Measurements from ENCODE around the gene YIF1B.
A peak's percentile ranks its signal among the peaks of the same experiment; 100 is the strongest.
"Not testable (repeated sequence)": the region's sequence is repeated elsewhere in the genome, so short reads cannot be mapped to it uniquely, and the experiment has no call there.

YIF1B gene

DNA sequence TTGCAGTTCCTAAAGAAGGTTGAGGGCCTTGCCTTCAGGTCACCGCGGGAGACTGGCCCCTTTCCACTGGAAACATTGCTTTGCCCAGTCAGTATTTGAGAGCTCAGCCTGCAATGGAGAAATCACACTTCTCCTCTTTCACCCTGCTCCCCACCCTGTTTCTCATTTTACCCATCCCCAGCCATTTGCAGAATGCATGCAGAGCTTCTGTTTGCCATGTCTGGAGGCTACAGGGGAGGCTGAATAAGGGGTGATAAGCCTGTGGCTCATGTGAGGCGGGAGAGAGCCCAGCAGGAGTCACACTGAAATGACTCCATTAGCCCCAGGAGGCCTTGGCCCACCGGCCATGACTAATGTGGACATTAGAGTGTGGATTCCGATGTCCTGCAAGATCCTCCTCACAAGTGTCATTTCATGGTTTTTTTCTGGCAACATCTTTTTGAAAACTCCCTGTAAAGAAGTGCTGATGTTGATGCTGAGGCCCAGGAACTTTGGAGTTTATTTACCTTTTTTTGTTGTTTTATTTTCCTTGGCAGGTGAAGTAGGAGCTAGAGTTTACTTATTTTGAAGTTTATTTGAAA is 45.1 kb downstream of the YIF1B start:
- peak; percentile 94 for DNase-seq

DNA sequence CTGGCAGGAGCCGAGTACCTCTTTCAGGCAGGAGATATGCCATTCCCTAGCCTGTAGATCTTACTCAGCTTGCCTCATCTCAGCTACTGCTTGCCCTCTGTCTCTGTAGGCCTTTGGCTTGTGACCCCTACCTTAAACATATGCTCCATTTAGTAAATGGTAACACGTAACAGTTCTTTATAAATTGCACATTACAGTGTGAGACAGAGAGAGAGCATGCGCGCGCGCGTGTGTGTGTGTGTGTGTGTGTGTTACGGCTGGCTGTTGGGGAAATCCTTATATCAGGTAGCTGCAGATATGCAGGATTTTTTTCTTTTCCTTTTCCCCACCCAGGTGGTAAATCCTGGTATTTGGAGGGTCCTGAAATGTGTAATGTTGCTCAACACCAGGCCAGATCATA is 47.2 kb downstream of the YIF1B start:
- DNase-seq, result peak; percentile 28

DNA sequence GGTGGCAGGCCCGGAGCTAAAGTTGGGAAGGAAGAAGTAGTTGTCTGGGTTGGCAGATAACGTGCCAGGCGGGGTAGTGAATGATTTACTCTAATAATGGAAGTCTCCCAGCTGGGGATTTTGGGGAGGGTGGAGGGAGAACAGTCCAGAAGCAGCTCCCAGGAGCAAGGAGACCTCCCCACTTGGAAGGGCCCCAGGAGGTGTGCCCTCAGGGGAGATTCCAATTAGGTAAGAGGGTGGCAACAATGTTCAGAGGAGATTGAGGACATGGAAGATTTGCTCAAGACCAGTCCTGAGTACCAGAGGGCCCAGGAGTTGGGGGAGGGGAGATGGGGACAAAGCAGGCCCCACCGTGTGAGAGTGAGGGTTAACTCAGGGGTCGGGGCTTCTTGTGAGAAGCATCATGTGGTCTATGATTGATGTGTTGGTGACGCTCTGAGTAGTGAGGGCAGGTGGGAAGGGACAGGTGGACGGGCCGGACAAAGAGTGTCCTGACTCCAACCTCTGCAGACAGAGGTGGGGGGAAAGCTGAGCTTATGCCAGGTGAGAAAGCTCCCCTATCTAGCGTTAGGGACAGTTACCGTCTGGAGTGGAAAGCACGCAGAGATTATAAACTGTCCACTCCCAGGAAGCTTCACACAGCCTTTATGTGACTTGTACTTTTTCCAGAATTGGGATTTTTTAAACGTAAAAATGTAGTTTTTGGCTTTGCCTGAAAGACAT is 47.8 kb downstream of the YIF1B start:
- peak; percentile 60 for DNase-seq

DNA sequence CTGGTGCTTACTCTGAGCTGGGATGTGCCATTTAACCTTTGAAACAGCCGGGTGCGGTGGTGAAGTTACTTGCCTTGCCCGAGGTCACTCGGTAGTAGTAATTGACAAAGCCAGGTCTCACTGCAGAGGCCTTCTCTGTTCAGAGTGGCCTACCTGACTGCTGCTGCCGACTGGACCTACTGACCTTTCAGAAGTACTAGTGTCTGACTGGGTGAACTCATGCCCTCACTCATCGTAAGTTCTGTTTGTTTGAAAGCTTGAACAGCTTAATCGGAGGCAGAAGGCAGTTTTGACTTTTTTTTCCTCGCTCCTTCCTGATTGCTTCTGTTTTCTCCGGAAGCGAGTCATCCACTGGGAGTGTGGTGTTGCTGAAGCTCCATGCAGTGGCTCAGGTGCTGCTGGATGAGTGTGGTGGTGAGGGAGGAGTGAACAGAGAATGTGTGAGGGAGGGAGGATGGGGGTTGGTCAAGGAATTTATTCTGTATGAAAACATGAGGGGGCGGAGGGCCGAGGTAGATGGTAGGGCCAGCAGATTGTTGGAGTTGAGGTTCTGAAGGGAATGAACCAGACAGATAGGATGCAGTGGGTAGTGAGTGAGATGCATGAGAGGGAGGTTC is 48.7 kb downstream of the YIF1B start:
- peak; percentile 57 for DNase-seq

DNA sequence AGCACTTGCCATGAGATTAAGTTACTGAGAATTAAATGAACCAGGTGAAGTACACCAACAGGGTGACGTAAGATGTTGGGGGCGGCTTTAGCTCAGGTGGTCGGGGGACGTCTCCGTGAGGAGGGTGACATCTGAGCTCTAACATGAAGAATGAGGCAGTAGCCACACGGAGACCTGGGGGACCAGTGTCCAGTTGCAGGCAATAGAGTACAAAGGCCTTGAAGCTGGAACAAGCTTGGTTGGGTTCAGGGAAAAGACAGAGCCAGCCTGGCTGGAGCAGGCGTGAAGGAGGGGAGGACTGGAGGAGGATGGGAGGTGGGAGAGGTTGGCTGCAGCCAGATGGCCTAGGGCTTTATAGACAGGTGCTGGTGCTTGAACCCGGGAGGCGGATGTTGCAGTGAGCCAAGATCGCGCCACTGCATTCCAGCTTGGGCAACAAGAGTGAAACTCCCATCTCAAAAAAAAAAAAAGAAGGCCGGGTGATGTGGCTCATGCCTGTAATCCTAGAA is 49.8 kb downstream of the YIF1B start:
- peak; percentile 68 for DNase-seq

DNA sequence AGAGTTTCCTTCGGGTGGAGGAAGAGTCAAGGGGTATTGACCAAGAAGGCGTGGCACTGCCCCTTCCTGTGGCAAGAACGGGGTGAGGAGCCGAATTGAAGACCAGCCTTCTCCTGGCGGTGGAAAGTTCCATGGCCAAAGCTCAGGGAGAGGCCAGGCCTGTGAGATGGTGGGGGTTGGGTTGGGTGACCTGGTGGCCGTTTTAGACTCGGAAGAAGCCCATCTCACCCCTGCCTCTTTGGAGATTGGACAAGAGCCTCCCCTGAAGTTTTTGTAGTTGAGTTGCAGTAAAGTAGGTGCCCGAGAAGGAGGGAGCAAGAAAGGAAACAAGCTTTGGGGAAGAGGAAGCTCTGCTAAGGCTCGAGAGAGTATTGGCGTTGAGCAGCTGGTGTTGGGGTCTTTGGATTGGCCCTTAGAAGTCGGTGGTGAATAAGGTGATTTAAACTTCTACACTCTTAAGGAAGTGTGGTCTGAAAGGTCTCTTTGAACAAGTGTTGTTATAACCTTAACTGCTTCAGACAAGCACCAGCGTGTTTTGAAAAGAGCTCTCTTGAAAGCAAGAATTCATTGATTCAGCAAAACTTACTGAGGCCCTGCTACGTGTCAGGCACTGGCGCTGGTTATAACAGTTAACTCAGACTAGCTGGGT is 50.4 kb downstream of the YIF1B start:
- peak; percentile 52 for DNase-seq

DNA sequence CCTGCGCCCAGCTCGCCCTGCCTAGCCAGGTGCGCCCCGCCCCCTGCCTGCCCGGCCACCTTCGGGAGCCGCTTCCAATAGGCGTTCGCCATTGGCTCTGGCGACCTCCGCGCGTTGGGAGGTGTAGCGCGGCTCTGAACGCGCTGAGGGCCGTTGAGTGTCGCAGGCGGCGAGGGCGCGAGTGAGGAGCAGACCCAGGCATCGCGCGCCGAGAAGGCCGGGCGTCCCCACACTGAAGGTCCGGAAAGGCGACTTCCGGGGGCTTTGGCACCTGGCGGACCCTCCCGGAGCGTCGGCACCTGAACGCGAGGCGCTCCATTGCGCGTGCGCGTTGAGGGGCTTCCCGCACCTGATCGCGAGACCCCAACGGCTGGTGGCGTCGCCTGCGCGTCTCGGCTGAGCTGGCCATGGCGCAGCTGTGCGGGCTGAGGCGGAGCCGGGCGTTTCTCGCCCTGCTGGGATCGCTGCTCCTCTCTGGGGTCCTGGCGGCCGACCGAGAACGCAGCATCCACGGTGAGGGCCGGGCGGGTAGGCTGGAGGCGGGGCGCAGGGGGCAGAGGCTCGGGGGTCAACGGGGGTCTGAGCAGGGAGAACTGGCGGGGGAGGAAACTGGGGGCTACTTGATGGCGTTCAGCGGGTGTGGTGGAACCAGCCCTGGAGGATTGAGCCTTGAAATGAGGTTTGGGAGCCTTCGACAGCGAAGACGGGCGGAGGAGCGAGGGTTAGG is 51.1 kb downstream of the YIF1B start, which contains the start of gene SPINT2:
SPINT2 (plus strand) TSS at position 88 of the 727 bp plus-strand sequence; CDS start at position 408, 320 bp downstream.
- DNase-seq, result no peak

DNA sequence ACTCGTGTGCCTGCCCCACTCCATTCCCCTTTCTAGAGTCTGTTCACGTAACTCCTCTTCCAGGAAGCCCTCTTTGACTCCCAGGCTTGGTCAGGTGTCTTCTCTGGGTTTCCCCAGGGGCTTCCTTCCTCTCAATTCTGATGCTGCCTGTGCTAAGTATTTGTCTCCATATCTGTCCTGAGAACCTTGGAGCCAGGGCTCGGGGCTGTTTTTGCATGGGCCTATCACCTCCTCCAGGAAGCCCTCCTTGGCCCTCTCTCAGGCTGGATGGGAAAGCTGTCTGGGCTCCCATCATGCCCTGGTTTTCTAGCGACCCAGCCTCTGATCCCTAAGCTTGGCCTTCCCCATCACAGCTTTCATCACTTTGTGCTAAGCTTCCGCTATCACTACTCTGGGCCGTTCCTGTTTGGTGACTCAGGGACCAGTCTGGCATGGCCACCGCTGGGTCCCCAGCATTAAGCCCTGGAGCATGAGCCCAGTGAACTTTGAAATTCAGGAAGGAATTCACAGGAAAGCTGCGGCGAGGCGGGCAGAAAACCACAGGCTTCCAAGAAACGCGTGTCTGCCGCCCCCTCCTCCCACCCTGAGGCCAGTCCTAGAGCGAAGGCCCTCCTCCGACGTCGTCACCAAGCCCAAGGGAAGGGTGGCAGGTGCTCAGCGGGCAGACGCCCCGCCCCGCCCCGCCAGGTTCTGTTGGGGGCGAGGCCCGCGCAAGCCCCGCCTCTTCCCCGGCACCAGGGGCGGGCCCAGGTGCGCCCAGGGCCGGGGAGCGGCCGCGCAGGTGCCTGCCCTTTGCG is 51.9 kb downstream of the YIF1B start:
- DNase-seq, result peak; percentile 98

DNA sequence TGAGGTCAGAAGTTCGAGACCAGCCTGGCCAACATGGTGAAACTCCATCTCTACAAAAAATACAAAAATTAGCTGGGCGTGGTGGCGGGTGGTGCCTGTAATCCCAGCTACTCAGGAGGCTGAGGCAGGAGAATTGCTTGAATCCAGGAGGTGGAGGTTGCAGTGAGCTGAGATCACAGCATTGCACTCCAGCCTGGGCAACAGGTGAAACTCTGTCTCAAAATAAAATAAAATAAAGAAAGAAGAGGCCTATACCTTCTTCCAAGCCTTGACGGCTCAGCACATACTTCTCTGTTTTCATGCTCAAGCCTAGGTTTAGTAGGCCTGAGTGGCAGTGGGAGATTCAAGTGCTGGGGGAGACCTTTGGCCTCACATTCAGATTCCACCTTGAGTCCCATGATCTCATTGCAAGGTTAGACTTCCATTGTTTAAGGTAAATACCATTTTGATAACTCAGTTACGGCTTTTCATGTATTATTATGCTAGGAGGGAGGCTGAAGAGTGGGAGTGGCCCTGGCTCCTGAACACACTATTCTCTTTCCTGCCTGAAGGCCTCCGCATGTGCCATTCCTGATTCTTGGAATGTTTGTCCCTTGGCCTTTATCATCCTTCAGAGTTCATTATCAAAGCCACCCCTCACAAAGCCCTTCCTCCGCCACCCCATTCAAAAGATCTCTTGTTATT is 53.0 kb downstream of the YIF1B start:
- DNase-seq, result no peak

DNA sequence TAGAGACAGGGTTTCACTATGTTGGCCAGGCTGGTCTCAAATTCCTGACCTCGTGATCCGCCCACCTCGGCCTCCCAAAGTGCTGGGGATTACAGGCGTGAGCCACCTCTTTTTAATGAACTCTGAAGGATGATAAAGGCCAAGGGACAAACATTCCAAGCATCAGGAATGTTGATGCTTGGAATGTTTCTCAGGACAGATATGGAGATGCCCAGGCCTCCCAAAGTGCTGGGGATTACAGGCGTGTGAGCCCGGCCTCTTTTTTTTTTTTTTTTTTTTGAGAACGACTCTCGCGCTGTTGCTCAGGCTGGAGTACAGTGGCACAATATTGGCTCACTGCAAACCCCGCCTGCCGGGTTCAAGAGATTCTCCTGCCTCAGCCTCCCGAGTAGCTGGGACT is 53.8 kb downstream of the YIF1B start:
- not testable (repeated sequence) for DNase-seq

DNA sequence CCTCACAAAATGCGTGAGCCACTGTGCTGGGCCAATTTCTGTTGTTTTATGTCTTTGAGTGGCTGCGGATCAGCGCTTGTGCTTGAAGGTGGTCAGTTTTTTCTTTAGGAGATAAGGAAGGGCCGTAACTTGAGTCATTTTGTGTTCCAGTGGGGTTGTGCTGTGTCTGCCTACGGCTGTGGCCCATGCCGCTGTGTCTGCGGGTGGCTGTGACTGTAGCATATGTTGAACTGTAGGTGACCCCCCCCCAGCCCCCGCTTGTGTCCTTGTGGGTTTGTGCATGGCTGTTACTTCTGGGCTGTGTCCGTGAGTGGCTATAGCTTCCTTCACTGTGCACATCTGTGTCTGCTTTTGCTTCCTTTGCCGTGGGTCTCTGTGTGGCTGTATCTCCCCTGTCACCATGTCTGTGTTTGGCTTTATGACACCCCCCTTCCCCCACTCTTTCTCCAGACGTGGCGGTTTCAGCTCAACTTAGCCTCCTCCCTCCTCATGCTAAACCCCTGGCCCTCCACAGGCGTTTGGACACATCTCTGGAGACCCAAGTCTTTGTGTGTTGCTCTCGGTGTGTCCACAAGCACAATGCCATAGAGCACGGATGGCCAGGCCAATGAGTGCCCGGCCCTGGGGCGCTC is 60.2 kb downstream of the YIF1B start:
- no peak for DNase-seq

DNA sequence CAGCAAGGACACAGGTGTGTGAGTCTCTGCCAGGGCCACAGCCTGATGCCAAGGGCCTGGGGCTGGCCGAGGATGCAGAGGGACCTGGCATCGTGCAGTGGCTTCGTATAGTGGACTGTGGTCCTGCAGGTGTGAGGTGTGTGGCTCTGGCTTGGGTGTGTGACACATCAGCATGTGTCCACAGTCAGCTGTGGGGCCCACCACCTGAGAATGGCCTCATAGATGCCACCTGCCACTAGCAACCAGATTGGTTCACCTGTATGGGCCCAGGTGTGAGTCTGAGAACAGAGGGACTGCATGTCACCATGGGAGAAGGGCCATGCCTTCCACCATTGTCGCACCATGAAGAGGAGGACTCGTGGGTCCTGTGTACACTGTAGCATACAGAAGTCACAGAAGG is 62.0 kb downstream of the YIF1B start:
- no peak for DNase-seq

Data from NCI-H69 (cell line).